HEK293T (cell line): ENCODE measurements around the gene ABCC2.
"Not testable (repeated sequence)": the region's sequence is repeated elsewhere in the genome, so short reads cannot be mapped to it uniquely, and the experiment has no call there.

Experiments
- ARNT ChIP-seq: fragments of 450-650 bp; IDR thresholded peaks from 2 replicates; pipeline ENCODE4 v1.6.1; 2017; ENCODE audit warnings: mild to moderate bottlenecking
- ELF4 ChIP-seq: fragments of 450-650 bp; IDR thresholded peaks from 2 replicates; pipeline ENCODE4 v1.6.1; 2017; ENCODE audit warnings: antibody characterized with exemption
- FOXA1 ChIP-seq: fragments of 450-650 bp; IDR thresholded peaks from 2 replicates; pipeline ENCODE4 v1.6.1; 2016; ENCODE audit warnings: mild to moderate bottlenecking
- FOXK2 ChIP-seq: fragments of 450-650 bp; IDR thresholded peaks from 2 replicates; pipeline ENCODE4 v1.6.1; 2016; ENCODE audit warnings: mild to moderate bottlenecking
- FOXM1 ChIP-seq: fragments of 450-650 bp; IDR thresholded peaks from 2 replicates; pipeline ENCODE4 v1.6.1; 2017; ENCODE audit warnings: mild to moderate bottlenecking, borderline replicate concordance
- HDGF ChIP-seq: fragments of 450-650 bp; IDR thresholded peaks from 2 replicates; pipeline ENCODE4 v1.6.1; 2017; ENCODE audit warnings: antibody characterized with exemption, borderline replicate concordance
- L3MBTL2 ChIP-seq: fragments of 450-650 bp; conservative IDR thresholded peaks from 2 replicates; pipeline ENCODE4 v1.6.1; 2016; ENCODE audit warnings: mild to moderate bottlenecking
- LEF1 ChIP-seq: fragments of 450-650 bp; IDR thresholded peaks from 2 replicates; pipeline ENCODE4 v1.6.1; 2017; ENCODE audit warnings: mild to moderate bottlenecking, borderline replicate concordance
- NFRKB ChIP-seq: fragments of 450-650 bp; IDR thresholded peaks from 2 replicates; pipeline ENCODE4 v1.6.1; 2016; ENCODE audit warnings: mild to moderate bottlenecking, moderate library complexity
- SP1 ChIP-seq: fragments of 450-650 bp; IDR thresholded peaks from 2 replicates; pipeline ENCODE4 v1.6.1; 2017
- SUZ12 ChIP-seq: fragments of 450-650 bp; IDR thresholded peaks from 2 replicates; pipeline ENCODE4 v1.6.1; 2016; ENCODE audit warnings: mild to moderate bottlenecking
- TARDBP ChIP-seq: fragments of 450-650 bp; IDR thresholded peaks from 2 replicates; pipeline ENCODE4 v1.6.1; 2016

DNA sequence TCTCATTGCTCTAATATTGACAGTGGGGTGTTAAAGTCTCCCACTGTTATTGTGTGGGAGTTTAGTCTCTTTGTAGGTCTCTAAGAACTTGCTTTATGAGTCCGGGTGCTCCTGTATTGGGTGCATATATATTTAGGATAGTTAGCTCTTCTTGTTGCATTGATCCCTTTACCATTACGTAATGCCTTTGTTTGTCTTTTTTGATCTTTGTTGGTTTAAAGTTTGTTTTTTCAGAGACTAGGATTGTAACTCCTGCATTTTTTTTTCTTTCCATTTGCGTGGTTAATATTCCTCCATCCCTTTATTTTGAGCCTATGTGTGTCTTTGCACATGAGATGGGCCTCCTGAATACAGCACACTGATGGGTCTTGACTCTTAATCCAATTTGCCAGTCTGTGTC, 84.8 kb downstream of the ABCC2 start:
- TF ChIP-seq HDGF, SP1, NFRKB, FOXA1, ELF4, FOXK2, SUZ12, ARNT, L3MBTL2, LEF1, FOXM1, TARDBP: not testable (repeated sequence)
